GOT3 (cell line): Measurements from ENCODE around the gene TSSC4.
"Not testable (repeated sequence)": the region's sequence is repeated elsewhere in the genome, so short reads cannot be mapped to it uniquely, and the experiment has no call there.

Source experiments
- DNase-seq: peaks from one replicate; lab custom pipeline; 2025; ENCODE audit warnings: mixed read lengths; lab: John Stamatoyannopoulos, UW

Gene TSSC4

DNA sequence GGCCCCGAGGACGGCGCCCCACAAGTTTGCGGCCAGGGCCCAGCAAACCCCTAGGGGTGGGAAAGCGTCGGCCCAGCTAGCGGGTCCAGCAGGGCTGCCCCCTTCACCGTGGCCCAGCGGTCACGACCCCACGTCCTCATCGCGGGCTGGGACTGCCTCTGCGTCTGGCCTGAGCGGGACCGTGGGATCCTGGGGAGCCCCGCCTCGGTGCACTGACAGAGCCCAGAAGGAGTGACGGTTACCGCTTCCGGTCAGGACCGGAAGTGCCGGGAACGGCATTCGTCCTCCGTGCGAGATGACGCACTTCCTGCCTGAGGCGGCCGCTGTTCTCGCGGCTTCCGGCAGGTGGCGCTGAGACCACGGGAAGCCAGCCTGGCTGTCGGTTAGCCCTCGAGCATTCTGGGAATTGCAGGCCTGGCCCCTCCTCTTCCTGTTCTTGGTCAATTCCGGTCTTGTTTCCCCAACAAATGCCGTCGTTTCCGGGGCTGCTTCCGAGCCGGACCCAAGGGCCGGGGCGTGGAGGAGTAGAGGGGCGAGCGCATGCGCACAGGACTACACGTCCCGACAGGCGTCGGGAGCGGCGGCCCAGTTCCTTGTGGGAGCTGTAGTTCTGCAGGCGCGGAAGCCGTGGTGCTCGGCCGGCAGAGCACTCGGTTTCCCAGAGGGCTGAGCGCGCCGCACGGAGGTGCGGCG, at the start of gene TSSC4:
Gene TSSC4, plus strand, starts transcription at position 682 of the 693 bp plus-strand sequence. CDS start 1,884 bp downstream, outside the sequence.
- DNase-seq: peak; percentile 90

DNA sequence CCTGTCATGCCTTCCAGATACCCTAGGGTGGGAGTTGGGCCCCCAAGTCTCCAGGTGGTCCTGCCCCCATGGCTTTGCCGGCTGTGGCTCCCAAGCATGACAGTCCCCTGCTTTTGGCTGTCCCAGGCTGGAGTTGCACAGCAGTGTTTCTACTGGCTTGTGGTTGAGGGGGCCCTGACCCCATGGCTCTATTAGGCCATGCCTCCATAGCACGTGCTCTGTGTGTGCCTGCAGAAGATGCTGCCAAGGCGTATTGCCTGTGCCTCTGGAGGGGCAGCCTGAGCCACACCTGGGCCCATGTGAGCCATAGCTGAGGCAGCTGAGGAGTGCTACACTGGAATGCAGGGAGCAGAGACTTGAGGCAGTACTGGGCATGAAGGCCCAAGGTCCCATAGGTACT, 48.8 kb upstream of the TSSC4 start:
- DNase-seq: no peak

DNA sequence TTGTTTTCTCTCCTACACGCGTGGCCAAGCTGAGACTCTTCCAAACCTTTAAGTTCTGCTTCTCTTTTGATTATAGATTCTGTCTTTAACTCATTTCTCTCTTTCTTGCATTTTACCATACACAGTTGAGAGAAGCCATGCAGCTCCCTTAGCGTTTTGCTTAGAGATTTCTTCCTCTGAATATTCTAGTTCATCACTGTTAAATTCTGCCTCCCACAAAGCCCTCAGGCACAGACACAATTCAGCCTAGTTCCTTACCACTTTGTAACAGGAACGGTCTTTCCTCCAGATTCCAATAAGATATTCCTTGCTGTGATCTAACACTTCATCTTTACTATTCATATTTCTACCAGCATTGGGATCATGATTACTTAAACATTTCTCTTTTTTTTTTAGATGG, 48.1 kb upstream of the TSSC4 start:
- no peak for DNase-seq

DNA sequence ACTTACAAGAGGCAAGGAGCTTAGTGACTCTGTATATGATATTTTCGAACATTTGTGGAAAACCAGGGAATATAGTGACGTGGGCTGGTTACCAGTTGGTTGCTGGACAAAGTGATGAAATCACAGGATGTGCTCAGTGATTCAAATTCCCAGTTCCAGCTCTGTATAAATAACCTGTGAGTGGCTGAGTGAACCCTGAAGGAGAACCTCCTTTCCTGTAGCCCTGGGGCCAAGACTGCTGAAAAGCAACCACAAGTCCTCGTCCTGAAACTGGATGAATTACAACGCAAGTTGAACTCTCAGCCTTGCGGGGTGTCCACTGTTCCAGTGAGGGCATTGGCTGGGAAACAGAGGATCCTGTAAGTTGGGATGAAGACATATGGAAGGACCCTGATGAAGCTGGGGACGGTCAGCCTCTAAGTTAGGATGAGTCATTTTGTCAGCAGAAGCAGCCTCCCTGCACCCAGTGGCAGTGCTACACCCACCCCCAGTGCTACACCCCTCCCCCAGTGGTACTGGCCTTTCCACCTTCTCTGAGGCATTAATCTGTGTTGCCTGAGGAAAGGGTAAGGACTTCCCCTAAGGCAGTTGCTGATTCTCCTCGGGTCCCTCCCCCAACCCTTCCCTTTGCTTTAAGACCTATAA, 45.4 kb upstream of the TSSC4 start:
- DNase-seq: no peak

DNA sequence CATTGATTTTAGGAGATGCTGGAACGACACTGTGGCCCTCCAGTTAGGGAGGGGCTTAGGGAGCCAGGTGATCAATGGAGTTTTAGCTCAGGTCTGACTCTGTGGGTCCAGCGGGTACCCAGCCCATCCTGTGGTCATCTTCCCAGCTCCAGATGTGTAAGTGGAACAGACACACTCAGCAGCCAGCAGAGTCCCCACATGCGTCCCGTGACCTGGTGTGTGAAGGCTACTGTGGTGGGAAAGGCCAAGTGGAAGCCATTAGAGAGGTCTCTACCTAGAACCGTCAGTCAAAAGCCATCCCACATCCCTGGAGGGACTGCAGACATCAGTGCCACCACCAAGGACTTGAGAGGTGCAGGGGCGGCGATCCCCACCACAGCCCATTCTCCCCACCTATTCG, 43.3 kb upstream of the TSSC4 start:
- no peak for DNase-seq

DNA sequence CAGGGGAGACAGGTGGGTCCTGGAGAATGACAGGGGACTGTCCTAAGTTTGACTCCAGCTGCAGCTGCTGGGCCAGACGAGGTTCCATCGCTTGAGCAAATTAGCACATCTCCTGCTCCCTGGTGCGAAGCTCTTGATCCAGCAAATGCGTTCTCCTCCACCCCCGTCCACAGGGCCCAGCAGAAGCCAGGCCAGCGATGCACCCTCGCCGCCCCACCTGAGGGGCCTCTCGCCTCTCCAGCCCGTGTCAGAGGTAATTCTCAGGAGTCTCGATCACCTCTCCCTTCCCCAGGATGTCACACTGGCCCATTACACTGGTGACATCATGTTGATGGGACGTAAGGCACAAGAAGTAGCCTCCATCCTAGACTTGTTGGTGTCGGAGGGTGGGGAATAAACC, 42.9 kb upstream of the TSSC4 start:
- not testable (repeated sequence) for DNase-seq

DNA sequence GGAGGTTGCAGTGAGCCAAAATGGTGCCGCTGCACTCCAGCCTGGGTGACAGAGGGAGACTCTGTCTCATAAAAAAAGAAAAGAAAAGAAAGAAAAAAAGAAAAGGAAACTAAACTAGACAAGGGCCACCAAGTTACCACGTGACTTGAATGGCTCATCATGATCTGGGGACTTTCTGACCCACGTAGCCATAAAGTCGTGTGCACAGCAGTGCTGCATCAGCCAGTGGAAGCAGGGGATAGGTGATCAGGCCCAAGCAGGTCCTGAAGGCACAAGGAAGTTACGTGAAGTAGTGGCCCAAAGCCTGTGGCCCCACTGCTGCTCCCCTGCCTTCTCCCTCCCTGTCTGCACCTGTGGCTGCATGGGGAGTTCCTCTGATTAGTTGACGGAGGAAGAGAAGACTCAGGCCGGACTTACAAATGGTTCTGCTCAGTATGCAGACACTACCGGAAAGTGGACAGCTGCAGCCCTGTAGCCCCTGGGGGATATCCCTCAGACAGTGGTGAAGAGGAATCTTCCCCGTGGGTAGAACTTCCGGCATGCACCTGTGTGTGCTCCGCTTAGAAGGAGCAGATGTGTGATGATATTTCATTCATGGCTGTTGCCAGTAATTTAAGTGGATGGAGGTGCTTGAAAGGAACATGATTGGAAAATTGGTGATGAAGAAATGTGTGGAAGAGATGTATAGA, 41.7 kb upstream of the TSSC4 start:
- no peak for DNase-seq

DNA sequence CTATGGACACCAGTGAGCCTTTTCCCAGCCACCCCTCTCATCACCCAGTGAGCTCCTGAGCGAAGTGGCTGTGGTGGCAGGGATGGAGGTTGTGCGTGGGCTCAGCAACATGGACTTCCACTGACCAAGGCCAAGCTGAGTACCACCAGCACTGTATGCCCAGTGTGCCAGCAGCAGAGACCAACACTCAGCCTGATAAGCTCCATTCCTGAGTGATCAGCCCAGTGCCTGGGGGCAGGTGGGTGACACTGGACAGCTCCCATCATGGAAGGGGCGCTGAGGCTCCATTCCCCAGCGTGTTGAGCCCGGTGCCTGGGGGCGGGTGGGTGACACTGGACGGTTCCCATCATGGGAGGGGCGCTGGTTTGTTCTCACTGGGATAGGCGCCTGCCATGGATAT, 41.0 kb upstream of the TSSC4 start:
- DNase-seq: no peak

DNA sequence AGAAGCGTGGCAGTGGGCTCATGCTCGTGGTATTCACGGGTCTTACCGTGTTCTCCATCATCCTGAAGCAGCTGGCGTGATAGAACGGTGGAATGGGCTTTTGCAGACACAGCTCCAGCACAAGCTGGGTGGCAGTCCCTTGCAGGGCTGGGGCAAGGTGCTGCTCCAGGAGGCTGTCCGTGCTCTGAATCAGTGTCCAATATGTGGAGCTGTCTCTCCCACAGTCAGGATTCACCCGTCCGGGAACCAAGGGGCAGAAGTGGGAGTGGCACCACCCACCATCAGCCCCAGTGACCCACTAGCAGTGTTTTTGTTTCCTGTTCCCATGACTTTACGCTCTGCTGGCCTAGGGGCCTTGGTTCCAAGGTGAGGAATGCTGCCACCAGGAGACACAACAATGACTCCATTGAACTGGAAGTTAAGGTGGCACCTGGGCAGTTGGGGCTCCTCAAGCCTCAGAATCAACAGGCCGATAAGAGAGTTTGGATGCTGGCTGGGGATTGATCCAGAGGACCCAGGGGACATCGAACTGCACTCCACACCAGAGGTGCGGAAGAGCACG, 40.4 kb upstream of the TSSC4 start:
- DNase-seq: no peak

DNA sequence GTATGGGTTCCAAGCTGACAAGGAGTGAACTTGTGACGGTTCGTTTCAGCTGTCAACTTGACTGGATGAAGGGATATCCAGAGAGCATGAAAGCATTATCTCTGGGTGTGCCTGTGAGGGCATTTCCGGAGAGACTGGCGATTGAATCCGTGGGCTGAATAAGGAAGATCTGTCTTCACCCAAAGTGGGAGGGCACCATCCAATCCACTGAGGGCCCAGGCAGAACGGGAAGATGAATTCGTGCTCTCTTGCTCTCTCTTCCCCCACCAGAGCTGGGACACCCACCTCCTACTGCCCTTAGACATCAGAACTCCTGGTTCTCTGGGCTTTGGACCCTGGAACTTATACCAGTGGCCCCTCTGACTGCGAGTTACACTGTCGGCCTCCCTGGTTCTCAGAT, 39.0 kb upstream of the TSSC4 start:
- DNase-seq: no peak

DNA sequence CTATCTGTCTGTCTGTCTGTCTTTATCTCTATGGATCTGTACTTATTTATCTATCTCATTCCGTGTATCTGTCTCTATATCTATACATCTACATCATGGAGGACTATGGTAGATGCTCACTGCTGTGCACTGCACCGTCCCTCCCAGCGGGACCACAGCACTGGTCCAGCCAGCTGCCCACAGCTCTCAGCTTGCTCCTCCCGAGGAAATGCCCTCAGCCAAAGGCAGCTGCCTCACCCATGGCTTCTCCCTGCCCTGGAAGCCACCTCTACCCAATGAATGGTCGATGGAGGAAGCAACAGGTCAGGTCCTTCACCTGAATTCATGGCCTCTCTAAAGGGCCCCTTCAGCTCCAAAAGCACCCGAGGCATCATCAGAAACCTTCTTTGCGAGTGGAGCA, 38.1 kb upstream of the TSSC4 start:
- no peak for DNase-seq

DNA sequence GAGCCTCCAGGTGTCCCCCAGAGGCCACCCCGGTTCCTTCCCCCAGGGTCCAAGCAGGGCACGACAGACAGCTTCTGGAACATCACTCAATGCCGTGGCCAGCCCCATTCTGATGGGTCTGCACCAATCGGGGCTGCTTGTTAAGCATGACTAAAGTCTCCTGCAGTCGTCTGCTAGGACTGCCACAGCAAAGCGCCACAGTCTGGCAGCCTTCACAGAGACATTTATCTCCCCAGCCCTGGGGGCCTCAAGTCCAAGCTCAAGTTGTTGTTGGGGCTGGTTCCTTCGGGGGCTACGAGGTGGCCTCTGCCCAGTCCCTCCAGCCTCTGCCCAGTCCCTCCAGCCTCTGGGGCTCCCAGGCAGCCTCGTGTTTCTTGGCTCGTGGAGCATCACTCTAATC, 37.4 kb upstream of the TSSC4 start:
- DNase-seq: no peak

DNA sequence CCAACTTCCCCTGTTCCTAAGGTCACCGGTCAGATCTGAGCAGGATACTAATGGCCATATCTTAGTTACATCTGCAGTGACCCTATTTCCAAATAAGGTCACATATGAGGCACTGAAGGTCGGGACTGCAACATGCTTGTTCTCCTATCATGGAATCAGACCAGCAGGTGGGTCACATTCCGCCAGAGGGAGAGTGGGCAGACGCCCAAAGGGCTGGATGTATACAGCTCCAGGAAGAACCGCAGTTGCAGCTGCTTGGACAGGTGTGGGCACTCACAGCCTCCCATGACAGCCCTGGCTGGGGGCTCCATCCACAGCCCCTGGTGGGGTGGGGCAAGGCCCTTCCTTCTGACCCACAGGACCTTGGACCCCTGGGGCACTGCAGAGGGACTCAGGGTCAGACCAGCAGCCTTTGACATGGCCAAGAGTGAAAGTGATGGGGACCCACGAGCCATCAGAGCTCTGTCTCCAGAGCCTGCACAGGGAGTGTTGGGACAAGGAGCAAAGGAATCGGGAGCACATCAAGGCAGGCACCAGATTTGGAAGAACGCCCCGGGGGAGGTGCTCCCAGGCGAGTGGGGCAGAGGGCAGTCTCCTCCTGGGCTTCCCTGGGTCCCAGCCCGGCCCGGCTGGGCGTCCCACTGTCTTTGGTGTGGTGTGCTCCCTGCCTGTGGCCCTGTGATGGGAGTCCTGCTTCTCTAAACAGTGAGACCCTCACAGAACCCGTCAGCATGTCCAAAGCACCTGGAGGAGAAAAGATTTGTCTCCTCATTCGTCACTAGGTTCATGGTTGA, 36.8 kb upstream of the TSSC4 start:
- no peak for DNase-seq

DNA sequence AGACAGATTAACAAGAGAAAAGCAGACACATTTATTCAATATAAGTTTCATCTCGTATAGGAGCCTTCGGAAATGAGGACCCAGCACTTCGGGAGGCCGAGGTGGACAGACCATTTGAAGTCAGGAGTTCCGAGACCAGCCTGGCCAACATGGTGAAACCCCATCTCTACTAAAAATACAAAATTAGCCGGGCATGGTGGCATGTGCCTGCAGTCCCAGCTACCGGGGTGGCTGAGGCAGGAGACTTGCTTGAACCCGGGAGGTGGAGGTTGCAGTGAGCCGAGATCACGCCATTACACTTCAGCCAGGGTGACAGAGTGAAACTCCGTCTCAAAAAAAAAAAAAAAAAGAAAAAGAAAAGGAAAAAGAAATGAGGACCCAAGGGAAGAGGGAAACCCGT, 36.2 kb upstream of the TSSC4 start:
- not testable (repeated sequence) for DNase-seq

DNA sequence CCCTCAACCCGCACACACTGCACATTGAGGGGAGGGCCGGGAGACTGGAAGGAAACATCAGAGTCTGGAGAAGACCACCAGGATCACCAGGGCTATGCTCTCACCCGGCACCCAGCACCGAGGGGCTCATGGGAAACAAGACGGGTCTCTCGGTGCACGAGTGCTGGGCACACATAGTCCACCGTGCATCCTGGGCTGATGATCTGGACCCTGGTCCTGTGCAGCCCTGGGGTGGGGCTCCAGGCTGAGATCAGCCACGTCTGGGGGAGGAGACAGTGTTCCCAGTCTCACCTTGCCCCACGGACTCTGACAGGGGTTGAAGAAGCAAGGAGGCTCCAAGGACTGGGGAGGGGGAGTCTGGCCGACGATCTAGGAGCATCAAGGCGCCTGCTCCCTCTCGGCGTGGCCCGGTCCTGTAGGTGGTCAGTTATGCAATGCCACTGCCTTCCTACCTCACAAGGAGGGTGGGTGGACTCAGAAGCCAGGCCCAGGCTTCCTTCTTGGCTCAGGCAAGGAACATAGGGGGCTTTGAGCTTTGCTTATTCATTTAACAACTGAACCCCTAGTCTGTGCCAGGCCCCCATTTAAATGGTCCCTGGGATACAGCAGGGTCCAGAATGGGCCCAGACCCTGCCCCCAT, 34.9 kb upstream of the TSSC4 start:
- no peak for DNase-seq

DNA sequence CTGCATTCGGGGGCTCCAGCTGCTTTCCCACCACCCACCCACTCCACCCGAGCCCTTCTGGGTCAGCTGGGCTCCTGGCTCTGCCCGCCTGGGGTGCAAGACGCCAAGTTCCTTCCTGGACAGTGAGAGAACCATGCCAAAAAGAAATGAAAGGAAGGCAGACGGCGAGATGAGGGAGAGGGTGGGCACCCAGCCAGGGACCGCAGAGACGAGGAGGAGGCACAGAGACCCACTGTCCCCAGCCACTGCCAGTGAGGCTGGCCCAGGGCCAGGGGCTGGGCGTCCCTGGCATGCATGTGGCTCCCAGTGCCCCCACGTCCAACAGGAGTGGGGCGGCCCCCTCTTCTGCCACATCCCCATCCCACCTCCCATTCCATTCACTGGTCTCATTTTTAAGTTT, 34.3 kb upstream of the TSSC4 start:
- DNase-seq: no peak

DNA sequence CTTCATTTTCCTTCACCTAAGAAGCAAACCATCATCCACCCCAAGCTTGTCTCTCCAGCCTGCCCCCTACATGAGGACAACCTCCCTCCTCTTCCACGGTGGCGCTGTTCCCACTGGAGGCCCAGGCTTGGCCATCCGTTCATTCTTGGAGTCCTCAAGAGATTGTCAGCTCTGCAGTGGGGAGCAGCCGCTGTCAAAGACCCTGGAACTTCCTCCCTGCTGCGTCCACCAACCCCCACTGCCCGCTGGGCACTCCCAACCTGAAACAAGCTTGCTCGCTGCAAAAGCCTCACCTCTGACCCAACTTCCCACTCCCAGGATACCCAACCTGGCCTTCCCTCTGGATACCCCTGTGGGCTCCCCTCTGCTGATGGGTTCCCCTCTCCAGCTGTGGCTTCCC, 33.8 kb upstream of the TSSC4 start:
- no peak for DNase-seq

DNA sequence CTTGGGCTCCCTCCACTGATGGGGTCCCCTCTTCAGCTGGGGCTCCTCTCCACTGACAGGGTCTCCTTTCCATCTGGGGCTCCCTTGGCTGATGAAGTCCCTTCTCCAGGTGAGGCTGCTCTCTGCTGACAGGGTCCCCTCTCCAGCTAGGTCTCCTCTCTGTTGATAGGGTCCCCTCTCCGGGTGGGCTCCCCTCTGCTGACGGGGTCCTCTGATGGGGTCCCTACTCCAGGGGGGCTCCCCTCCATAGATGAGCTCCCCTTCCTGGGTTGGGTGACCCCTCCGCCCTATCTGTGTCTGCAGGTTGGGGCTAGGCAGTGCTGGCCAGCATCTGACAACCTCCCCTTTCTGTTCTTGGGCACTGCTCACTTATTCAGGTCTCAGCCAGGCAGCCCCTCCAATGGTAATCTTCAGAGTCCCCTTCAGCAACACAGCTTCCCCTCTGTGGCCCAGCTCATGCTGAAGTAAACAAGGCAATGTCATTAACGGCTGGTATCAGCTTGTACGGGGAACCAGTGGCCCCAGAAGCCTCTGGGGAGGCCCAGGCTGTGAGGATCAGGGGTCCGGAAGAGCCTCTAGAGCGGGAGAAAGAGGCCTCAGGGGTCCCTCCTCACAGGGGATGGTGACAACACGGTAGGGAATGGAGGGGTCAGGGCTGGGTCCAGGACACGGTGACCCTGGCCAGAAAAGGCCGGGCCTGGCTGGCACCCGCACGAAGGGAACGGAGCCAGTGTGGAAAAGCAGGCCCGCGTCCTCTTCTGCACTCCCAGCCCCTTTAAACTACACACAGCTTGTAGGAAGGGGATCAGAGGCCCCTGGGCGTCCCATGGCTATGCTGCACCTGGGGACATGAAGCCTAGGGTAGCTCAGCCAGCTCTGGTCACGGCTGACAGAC, 33.0 kb upstream of the TSSC4 start:
- no peak for DNase-seq

DNA sequence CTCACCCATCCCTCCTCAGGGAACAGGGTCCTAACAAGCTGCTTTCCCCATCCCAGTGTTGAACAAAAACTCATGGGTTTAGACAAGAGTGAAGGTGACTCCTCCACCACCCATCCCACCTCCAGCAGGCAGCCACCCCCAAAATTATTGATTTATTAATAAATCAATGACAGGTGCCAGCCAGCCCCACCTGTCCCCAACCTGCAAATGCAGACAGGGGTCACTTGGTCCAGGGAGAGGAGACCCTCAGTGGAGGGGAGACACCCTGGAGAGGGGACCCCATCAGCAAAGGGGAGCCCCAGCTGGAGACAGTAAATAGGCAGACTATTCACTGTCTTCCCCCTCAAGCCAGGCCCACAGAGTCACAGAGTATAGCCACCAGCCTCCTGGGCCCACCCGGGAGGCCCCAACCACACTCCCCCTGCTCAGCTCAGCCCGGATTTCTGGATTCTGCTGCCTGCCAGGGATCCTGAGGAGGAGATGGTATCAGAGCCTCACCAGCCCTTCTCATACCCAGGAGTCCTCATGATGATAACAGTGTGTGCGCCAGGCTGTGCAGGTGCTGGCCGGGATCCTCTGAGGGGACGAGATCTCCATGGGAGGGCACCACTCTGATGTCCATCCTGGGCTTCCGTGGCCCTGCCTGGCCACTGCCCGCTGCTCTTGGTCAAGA, 32.2 kb upstream of the TSSC4 start:
- no peak for DNase-seq

DNA sequence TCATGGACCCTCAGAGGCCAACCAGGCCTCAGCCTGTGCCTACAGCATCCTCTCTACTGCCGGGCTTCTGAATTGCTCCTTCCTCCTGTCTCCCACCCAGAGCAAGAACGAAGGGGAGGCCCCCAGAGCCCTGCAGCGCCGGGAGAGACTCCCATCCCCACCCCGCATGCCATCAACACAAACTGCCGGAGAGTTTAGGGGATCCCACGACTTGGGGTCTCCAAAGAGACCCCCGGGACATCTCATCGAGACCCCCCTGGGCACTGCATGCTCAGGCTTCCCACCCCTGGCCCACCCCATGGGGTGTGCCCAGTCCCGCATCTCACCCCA, 31.7 kb upstream of the TSSC4 start:
- no peak for DNase-seq
